GM19023 (cell line): ENCODE results near the gene RERE.

Experiments
- ATAC-seq: cut with Tn5 transposase; IDR thresholded peaks from one replicate; pipeline ENCODE4 v1.9.1; 2021; ENCODE audit warnings: mild to moderate bottlenecking, moderate library complexity; ENCODE audit not compliant: unreplicated experiment

RERE gene

GRCh38 chr1:8359617-8360481 lies 457.6 kb downstream of the RERE start:
- ATAC-seq = no peak

- no peak for ATAC-seq
These were observed 458.4 kb downstream of the RERE start for GRCh38 chr1:8358897-8359616.

- ATAC-seq = no peak
These were observed 459.1 kb downstream of the RERE start for GRCh38 chr1:8358241-8358896.

- no peak for ATAC-seq
These were observed 459.9 kb downstream of the RERE start for GRCh38 chr1:8357329-8358101.

GRCh38 chr1:8356256-8357209 lies 460.9 kb downstream of the RERE start:
- ATAC-seq = no peak

GRCh38 chr1:8355439-8356255 lies 461.8 kb downstream of the RERE start:
- ATAC-seq = no peak

- ATAC-seq = no peak
These were observed 463.4 kb downstream of the RERE start for GRCh38 chr1:8354038-8354437.

- no peak for ATAC-seq
These were observed 464.3 kb downstream of the RERE start for GRCh38 chr1:8352886-8353785.

- ATAC-seq = no peak
These were observed 465.0 kb downstream of the RERE start for GRCh38 chr1:8352471-8352845.

GRCh38 chr1:8351693-8352470 lies 465.6 kb downstream of the RERE start:
- no peak for ATAC-seq

- no peak for ATAC-seq
These were observed 466.3 kb downstream of the RERE start for GRCh38 chr1:8350914-8351684.

- ATAC-seq = no peak
These were observed 467.5 kb downstream of the RERE start for GRCh38 chr1:8349961-8350360.

GRCh38 chr1:8349473-8349865 lies 468.0 kb downstream of the RERE start:
- ATAC-seq = no peak

- ATAC-seq = no peak
These were observed 468.5 kb downstream of the RERE start for GRCh38 chr1:8348777-8349472.

GRCh38 chr1:8348047-8348776 lies 469.2 kb downstream of the RERE start:
- no peak for ATAC-seq
